NCI-H146 (cell line): ENCODE results near the gene LYSET.
"Not testable (repeated sequence)": the region's sequence is repeated elsewhere in the genome, so short reads cannot be mapped to it uniquely, and the experiment has no call there.

Experiments used
- DNase-seq: peaks from one replicate; lab custom pipeline; 2025; lab: John Stamatoyannopoulos, UW

Gene LYSET

GRCh38 chr14:93168610-93169009 lies 16.5 kb upstream of the LYSET start:
- DNase-seq, result not testable (repeated sequence)

DNA sequence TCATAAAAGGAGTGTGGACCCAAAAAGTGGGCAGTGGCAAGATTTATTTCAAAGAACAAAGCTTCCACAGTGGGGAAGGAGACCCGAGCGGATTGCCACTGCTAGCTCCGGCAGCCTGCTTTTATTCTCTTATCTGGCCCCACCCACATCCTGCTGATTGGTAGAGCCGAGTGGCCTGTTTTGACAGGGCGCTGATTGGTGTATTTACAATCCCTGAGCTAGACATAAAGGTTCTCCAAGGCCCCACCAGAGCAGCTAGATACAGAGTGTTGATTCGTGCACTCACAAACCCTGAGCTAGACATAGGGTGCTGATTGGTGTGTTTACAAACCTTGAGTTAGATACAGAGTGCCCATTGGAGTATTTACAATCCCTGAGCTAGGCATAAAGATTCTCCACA lies 15.5 kb upstream of the LYSET start:
- not testable (repeated sequence) for DNase-seq

- not testable (repeated sequence) for DNase-seq
Measured at GRCh38 chr14:93170141-93170540, 15.0 kb upstream of the LYSET start.

GRCh38 chr14:93171376-93171775 lies 13.7 kb upstream of the LYSET start:
- no peak for DNase-seq

- DNase-seq, result no peak
Measured at GRCh38 chr14:93173943-93174395, 11.1 kb upstream of the LYSET start.

GRCh38 chr14:93174731-93175130 lies 10.4 kb upstream of the LYSET start:
- DNase-seq, result not testable (repeated sequence)

DNA sequence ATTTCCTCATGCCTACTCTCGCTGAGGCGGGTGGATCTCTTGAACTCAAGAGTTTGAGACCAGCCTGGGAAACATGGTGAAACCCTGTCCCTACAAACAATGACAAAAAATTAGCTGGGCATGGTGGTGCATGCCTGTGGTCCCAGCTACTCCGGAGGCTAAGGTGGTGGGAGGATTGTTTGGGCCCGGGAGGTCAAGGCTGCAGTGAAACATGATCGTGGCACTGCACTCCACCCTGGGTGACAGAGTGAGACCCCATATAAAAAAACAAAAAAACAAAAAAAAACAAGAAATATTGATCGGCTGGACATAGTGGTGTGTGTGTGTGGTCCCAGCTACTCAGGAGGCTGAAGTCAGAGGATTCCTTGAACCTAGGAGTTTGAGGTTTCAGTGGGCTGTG lies 9.6 kb upstream of the LYSET start:
- DNase-seq, result no peak

DNA sequence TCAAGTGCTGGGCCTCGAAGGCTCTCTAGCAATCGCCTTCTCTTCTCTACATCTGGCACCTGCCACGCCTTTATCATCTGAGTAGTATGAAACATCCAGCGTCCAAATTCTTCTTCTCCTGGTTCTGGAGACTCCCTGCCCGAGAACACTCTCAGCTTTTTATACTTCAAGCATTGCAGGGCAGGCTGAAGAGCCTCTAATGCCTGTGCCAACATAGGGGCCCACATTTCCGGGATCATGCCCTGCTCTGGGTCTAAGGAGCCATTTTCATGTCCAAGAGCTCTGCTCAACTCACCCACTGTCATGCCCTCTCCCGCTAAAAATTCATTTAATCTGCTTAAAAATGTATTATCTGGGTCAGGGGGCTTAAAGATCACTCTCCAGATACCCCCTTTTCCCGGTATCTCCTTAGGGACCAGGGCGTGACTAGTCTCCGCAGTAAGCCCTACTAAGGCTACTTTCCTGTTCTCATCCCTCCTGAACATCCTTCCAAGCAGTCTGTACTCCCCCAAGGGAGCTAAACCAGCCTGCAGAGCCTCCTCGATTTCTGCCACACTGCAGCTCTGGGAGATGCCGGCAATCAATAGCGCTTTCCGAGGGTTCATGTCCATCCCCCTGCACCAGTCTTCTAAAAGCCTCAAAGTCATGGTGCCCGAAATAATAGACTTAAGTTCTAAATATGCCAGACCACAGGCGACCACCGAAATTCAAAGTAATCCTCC lies 1.4 kb upstream of the LYSET start:
- no peak for DNase-seq

- DNase-seq, result no peak
Measured at GRCh38 chr14:93185349-93185720, 218 bp downstream of the LYSET start.

- DNase-seq, result no peak
Measured at GRCh38 chr14:93186466-93186865, 1.3 kb downstream of the LYSET start.

- DNase-seq, result no peak
Measured at GRCh38 chr14:93186956-93187355, 1.8 kb downstream of the LYSET start.

GRCh38 chr14:93195316-93195999 lies 10.3 kb downstream of the LYSET start:
- DNase-seq, result no peak

GRCh38 chr14:93199031-93199430 lies 13.9 kb downstream of the LYSET start:
- no peak for DNase-seq

DNA sequence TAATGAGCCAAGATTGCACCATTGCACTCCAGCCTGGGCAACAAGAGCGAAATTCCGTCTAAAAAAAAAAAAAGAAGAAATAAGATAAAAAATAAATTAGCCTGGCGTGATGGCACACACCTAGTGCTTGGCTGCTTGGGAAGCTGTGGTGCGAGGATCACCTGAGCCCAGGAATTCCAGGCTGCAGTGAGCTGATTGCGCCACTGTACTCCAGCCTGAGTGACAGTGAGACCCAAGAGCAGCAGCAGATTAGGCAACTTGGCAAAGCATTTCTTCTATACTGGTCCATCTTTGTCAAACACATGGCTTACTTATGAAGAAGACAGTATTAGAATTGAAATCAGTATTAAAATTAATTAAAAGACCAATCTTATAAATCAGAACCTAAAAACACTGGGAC lies 15.4 kb downstream of the LYSET start:
- DNase-seq, result no peak

DNA sequence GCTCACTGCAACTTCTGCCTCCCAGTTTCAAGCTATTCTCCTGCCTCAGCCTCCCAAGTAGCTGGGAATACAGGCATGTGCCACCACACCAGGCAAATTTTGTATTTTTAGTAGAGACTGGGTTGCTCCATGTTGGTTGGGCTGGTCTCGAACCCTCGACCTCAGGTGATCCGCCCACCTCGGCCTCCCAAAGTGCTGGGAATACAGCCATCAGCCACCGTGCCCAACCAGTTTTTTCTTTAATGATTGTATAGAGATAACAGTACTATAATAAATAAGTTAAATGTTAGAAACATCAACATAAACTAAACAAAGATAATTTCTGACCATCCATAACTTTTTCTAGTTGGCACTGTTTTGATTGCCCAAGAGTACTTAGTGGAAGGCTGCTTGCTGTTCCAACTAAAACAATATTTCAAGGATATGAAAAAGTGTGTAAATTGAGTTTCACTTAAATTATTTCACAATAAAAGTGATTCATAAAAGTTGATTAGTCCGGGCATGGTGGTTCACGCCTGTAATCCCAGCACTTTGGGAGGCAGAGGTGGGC lies 16.1 kb downstream of the LYSET start:
- DNase-seq, result no peak

- peak; percentile 95 for DNase-seq
Measured at GRCh38 chr14:93206793-93207467, 21.8 kb downstream of the LYSET start, which contains the start of the genes GON7 and UBR7. GON7 (minus strand) TSS chr14:93207065; CDS start chr14:93207037, 28 bp downstream. UBR7 (plus strand) TSS chr14:93207256; CDS start chr14:93207292, 36 bp downstream.

GRCh38 chr14:93207468-93208308 lies 22.6 kb downstream of the LYSET start:
- peak; percentile 51 for DNase-seq

GRCh38 chr14:93212432-93212831 lies 27.3 kb downstream of the LYSET start:
- no peak for DNase-seq

GRCh38 chr14:93214598-93214997 lies 29.5 kb downstream of the LYSET start:
- no peak for DNase-seq

- DNase-seq, result peak; percentile 46
Measured at GRCh38 chr14:93219103-93219726, 34.1 kb downstream of the LYSET start.

DNA sequence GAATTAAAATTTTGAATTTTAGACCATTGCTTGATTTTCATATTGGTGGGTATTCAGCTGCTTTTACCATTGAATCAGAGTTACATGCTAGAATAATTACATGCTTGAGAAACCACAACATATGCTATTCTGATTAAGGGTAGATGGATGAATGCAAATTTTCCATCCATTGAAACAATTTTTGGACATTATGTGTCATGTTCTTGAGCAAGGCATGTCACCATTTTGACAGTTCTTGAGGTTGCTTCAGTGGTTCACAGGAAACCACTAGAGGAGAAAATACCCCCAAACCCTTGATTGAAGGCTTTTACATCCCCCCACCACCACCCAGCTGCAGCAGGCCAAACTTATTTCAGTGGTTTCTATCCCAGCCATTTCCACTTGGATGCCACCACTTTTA lies 35.4 kb downstream of the LYSET start:
- no peak for DNase-seq
